IPS-NIHi11 (cell line): Measurements from ENCODE around the gene KNCN.

Experiments used
- DNase-seq: peaks from one replicate; pipeline ENCODE4 v3.0.0; 2012; ENCODE audit warnings: mixed read lengths, low spot score

KNCN gene

DNA sequence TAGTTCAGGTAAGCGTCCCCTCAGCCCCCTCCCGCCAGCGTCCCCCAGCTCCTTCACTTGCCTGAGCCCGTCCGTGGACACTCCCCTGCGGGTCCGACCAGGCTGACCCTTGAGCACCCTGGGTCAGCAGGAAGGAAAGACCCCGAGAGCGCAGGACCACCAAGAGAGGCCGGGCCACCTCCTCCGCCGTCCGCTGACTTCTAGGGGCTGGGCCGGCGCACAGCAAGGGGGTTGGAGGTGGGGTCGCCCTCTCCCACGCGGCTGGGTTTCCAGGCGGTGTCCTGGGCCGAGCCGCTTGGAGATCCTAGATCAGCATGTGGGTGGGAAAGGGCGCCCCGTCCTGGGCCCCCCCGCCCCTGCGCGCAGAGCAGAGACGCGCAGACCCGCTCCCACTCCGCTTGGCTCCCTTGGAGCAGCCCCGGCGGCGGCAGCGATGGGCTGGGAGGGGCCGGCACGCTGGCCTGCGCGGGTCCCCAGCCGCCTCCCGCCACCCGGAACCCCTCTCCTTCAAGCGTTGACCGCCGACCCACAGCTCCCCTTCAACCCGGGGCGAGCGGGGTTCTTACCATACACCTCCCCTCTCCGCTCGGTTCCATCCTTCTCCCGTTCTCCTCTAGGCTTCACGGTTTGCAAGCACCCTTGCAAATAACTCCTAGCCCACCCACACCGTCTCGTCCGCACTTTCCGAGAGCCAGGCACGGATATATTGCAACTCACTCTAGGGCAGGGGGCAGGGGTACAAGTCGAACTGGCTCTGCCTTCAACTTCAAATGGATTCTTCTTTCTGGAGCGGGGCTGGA, 7.5 kb downstream of the KNCN start:
- no peak for DNase-seq

GRCh38 chr1:46543382-46543760, 8.1 kb downstream of the KNCN start:
- DNase-seq = no peak

GRCh38 chr1:46539972-46540371, 11.5 kb downstream of the KNCN start:
- no peak for DNase-seq

DNA sequence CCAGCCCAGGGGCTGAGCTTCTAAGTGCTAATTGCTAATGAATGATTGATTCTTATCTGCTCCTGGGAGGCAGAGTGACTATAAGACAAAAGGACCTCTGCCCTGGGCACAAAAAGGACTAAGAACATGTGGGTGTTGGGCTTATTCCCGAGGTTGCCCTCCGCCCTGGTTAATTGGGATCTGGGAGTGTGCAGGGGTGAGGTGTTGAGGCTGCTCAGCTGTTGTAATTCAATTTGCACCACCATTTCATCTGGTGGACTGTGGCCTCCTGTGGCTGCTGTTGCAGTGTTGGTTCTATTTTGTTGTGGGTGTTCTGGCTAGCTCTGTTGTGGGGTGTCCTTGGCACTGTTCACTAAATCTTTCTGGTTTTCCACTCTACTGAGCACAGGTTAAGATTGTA, 13.3 kb downstream of the KNCN start:
- DNase-seq = no peak

GRCh38 chr1:46537651-46538050, 13.8 kb downstream of the KNCN start:
- no peak for DNase-seq

- DNase-seq = no peak
Measured at GRCh38 chr1:46536527-46536926, 14.9 kb downstream of the KNCN start.

GRCh38 chr1:46535063-46535462, 16.4 kb downstream of the KNCN start:
- DNase-seq = no peak

DNA sequence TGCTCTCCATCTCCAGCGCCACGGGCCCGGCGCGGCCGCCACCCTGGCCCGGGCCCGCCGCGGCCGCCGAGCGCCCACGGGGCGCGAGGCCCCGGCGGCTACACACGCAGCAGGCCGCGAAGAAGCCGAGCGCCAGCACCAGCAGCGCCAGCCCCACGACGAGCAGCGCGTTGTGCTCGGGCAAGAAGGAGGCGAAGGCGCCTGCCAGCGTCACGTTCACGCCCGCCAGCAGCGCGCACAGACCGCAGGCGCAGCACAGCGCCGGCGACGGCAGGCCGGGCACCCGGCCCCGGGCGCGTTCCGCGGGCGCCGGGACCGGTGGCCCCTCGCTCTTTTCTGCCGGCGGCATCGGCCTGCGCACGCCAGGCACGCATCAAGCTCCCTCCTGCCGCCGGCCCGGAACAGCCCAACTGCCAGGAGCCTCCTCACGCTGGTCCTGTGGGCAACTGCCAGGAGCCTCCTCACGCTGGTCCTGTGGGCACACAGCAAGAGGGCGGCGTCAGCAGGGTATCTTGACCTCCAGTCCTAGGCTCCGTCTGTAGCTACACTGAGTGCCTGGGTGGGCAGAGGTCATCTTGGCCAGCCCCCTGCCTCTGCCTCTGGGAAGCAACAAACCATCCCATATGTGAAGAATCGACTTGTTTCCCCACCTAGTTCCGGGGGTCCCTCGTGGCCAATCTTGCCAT, 18.1 kb downstream of the KNCN start:
- DNase-seq = peak; percentile 78

DNA sequence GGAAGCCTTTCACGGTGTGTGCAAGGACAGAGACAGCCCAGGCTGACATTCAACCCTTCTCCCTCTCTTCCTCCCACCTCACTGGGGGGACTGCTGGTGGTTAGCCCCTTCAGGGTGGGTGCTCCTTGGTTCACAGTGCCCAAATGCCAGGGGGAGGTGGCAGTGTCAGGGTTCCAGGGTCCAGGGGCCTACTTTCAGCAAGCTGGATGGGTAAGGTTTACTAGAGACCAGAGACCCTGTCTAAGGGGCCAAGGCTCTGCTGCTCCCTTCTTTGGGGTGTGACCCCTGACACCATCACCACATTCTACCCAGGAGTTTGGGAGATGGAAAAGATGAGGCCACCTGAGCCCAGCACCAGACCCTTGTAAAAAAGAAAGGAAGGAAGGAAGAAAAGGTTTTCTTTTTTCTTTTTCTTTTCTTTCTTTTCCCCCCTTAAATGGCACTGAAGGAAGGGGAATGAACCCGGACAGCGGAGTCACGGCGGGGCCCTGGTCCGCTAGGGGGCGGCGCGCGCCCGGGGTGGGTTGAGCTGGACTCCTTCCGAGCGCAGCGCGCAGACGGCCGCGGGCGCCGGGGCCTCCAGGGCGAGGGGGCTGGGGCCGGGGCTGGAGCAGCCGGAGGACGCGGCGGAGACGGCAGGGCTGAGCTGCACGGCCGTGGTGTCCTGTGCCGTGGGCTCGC, 18.8 kb downstream of the KNCN start:
- DNase-seq = peak; percentile 95

GRCh38 chr1:46532095-46532494, 19.4 kb downstream of the KNCN start:
- DNase-seq = no peak

DNA sequence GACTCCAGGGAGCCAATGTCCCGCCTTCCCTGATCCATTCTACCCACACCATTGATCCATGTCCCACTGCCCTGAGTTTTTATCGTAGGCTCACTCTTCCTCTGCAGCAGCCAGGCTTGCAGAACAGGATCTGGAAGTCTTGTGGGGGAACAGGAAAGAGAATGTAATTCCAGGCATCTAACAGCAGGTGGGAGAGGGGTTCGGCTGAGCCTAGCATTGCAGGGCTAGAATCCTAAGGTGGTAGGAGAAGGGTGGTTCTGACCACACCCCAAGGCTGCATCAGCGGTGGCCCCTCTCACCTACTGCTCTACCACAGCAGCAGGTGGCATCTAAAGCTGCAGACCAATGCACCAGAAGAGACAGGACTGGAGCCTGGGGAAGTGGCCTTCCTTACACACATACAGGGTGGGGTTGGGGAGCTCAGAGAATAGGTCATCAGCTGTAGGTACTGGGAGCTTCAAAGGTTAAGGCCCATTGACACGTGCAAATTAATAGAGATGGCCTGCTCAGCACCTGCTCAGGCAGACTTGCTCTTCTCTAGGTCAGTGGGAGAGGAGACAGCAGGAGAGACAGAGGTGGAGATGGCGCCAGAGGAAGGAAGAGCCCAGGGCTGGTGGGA, 20.5 kb downstream of the KNCN start:
- no peak for DNase-seq

DNA sequence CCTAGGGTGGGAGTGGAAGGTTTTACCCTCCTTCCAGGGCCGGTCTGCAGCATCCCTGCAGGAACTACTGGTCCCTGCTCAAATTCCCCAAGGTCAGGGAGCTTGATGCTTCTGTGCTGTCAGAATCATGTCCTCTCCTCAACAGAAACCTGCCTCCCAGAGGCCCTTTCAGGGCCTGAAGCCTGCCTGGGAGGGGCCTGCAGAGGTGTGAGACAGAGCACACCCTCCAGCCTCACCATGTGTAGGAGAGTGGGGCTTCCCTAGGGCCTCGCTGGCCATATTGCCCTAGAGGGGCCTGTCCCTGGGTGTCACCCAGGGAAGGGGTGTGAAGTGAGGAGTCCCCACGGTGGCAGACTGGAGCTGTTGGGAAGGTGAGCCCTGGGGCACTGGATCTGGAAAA, 21.1 kb downstream of the KNCN start:
- DNase-seq = no peak

DNA sequence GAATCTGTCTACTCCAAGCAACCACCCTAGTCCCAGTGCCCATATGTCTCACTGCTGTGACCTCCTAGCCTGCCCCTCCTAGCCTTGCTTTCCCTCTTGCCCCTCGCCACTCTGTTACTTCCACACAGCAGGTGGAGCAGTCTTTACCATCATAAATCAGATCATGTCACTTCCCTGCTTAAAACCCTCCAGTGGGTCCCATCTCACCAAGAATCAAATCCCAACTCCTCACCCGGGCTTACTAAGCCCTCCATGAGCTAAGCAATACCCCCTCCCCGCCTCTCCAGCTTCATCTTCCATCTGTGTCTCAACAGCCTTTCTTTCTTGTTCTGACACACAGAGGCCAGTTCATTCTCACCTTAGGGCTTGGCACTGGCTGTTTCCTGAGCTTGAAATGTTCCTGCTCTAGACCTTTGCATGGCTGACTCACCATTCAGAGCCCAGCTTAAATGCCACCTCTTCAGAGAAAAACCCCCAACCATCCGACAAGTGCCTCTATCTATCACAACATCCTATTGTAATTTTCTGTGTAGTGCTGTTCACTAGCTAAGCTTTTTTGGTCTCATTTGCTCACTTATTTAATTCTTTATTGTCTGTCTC, 22.3 kb downstream of the KNCN start:
- DNase-seq = no peak

GRCh38 chr1:46528297-46528955, 23.0 kb downstream of the KNCN start:
- DNase-seq = no peak

GRCh38 chr1:46527474-46528296, 23.8 kb downstream of the KNCN start:
- DNase-seq = peak; percentile 86

DNA sequence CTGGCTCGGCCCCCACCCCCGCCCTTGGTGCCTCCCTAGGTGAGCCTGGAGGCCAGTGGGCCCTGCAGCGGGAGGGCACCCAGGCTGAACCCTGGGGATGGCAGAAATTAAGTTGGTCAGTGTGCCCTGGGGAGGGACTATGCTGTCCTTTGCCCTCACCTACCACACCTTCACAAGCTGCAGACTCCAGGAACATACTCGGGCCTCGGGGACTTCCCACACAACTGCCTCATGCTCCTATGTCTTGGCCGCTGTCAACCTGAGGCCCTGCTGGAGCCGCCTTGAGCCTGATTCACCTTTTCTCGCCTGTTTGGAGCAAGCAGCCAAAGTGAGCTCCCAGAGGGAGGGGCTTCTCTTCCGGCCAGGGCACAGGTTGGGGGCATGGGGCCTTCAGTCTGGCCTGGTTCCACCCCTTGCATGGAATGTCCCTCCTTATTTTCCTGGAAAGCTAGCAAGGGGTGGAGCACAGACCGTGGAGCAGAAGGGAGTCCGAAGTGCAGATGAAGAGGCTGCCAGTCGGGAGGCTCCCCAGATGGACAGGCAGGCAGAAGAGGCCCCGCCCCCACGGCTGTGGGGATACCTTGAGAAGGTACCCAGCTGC, 24.7 kb downstream of the KNCN start:
- peak; percentile 66 for DNase-seq

- no peak for DNase-seq
Measured at GRCh38 chr1:46526013-46526690, 25.3 kb downstream of the KNCN start.

DNA sequence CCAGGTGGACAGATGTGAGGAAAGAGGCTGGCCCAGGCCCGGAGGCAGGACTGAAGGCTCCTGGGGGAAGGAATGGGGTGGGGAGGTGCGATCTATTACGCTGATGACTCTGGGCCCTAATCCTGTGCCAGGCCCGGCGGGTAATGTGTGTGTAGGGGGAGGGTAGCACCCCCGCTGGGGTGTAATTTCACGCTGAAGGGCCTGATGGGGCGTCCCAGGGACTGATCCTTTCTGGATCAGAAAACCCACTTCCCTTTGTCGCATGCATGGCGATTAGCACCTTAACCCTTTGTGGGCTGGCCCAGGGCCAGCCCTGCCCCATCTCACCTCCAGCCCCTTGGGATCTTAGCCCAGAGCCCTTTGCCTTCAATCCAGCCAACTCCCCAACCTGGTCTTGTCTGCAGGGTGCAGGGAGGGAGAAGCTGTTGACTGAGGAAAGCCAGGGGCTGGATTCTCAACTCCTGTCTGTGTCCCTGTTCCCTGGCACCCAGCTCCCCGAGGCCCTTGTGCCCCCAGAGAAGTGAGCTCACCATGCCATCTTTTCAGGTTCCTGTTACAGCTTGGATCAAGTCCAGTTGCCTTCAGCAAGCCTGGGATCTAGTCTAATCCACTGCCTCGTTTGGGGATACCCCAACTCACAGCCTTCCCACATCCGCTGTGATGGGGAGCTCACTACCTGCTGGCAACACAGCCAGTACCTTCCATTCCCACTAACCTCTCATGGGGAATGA, 26.0 kb downstream of the KNCN start:
- DNase-seq = no peak

GRCh38 chr1:46524843-46525242, 26.6 kb downstream of the KNCN start:
- no peak for DNase-seq
